Natural killer cell (primary cell): Measurements from ENCODE around the gene PTPRT. TPM values are rescaled to one million over a fixed set of nuclear protein-coding genes. Genes with fewer than 3 reads are reported as not detected.

Experiments used
- ATAC-seq, 3 donors: fragments of 150-1000 bp in 2 of 3; fragments of 200-7000 bp in 1 of 3; cut with Tn5 transposase; 1 replicate in 1 of 3; 2 replicates in 2 of 3; pipeline ENCODE4 v1.10.0; 2021; ENCODE audit warnings: mild to moderate bottlenecking in 2 of 3, moderate library complexity in 2 of 3
- DNase-seq, 2 donors: peaks; one replicate each; pipeline versions ENCODE4 v3.0.0 to v3.0.0-alpha.2; 2013 to 2021; ENCODE audit warnings: mixed read lengths in 1 of 2
- H3K27ac ChIP-seq: one replicate; pipeline ENCODE4 v1.5.1; 2013; ENCODE audit warnings: mild to moderate bottlenecking, low read length
- H3K27me3 ChIP-seq: one replicate; pipeline ENCODE4 v1.6.1; 2013; ENCODE audit warnings: low read length; ENCODE audit not compliant: control insufficient read depth, insufficient read depth
- H3K36me3 ChIP-seq: one replicate; pipeline ENCODE4 v1.6.1; 2013; ENCODE audit warnings: low read length; ENCODE audit not compliant: control insufficient read depth, insufficient read depth
- H3K4me1 ChIP-seq: one replicate; pipeline ENCODE4 v1.6.1; 2013; ENCODE audit warnings: low read length; ENCODE audit not compliant: control insufficient read depth, insufficient read depth
- H3K4me3 ChIP-seq: one replicate; pipeline ENCODE4 v1.5.1; 2013; ENCODE audit warnings: low read length
- H3K9me3 ChIP-seq: one replicate; pipeline ENCODE4 v1.6.1; 2013; ENCODE audit warnings: low read length; ENCODE audit not compliant: control insufficient read depth, insufficient read depth
- H3K27ac Mint-ChIP-seq, 2 donors: one replicate each; pipeline ENCODE4 v1.8.0; 2022; ENCODE audit warnings: mild to moderate bottlenecking in 2 of 2, mixed read lengths in 2 of 2, moderate library complexity in 1 of 2
- H3K27me3 Mint-ChIP-seq, 2 donors: one replicate each; pipeline ENCODE4 v1.8.0; 2022; ENCODE audit warnings: low read depth in 2 of 2, mixed read lengths in 2 of 2
- H3K36me3 Mint-ChIP-seq: one replicate; pipeline ENCODE4 v1.8.0; 2022; ENCODE audit warnings: mixed read lengths
- H3K4me1 Mint-ChIP-seq, 2 donors: one replicate each; pipeline ENCODE4 v1.8.0; 2022; ENCODE audit warnings: mixed read lengths in 2 of 2
- H3K4me3 Mint-ChIP-seq: one replicate; pipeline ENCODE4 v1.8.0; 2022; ENCODE audit warnings: mild to moderate bottlenecking, moderate library complexity, mixed read lengths
- H3K9me3 Mint-ChIP-seq, 2 donors: one replicate each; pipeline ENCODE4 v1.8.0; 2022; ENCODE audit warnings: mixed read lengths in 2 of 2
- WGBS: methylation state at CpG from one replicate; pipeline ENCODE4 v1.1.7; 2013; ENCODE audit warnings: missing lambda C conversion rate; ENCODE audit not compliant: insufficient coverage; 5-methylcytosine and 5-hydroxymethylcytosine counted together
- intact Hi-C: fragments of 100-400 bp; cut with micrococcal nuclease; formaldehyde crosslinking; loops from one replicate; pipeline ENCODE4 v1.14.2; 2022
- total RNA-seq, 4 donors: library from RNA; stranded (reverse); fragments of 120-200 nt in 1 of 4; gene quantifications; one replicate each; pipeline versions ENCODE4 v1.2.3 to v1.2.4, GENCODE V29; 2013 to 2022
- TF ChIP-seq, protein P1 (sequence below): fragments of 200-600 bp; IDR thresholded peaks from one replicate; pipeline ENCODE4 v1.8.0; 2022; ENCODE audit warnings: antibody characterized with exemption

The PTPRT gene
- total RNA-seq, 3 donors from 2014 or later (not counting 1 experiment from before 2014, with no cell fraction given) = not detected

DNA sequence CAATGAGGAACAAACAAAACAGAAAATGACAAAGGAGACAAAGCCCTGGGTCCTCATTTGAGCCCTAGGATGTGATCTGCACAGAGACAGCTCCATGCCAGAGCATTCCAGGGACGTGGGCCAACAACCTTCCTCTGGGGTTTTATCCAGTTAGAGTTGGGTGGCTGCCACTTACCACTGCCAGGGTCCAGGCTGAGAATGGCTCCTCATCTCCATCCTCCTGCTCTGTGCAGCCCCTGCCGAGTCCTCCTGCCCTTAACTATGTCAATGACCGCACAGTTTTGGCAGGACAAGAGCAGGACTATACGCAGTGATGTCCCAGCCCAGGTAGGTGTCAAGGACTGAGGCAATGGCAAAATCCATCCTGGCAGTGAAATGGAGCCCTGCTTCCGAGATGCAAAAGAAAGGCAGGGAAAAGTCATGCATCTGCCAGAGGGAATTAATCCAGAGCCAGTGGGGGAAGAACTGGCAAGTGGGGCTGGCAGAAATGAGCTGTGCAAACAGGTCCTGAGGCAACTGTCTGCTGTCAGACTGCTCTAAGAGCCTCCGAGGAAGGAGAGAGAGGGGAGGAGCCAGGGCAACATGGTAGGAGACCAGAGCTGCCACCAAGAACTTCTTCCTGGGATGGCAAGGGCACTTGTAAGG lies 449.4 kb downstream of the PTPRT start:
- no peaks in the 10 kb centered on the region for H3K36me3 ChIP-seq
- H3K4me1 ChIP-seq = no peaks in the 10 kb centered on the region
- H3K36me3 Mint-ChIP-seq = no peaks in the 10 kb centered on the region
- peaks cover 3% of the 10 kb centered on the region for H3K9me3 ChIP-seq
- DNase-seq = no peak
- no peaks in the 10 kb centered on the region for H3K4me1 Mint-ChIP-seq
- 77% methylated on average over 6 of the region's 6 CpGs for WGBS
- H3K27ac ChIP-seq = no peak overlapping the region
- H3K27ac Mint-ChIP-seq = no peak overlapping the region
- intact Hi-C loops = no loop called here
- H3K27me3 Mint-ChIP-seq = no peaks in the 10 kb centered on the region
- no peak overlapping the region for H3K4me3 ChIP-seq
- TF ChIP-seq, protein P1, sequence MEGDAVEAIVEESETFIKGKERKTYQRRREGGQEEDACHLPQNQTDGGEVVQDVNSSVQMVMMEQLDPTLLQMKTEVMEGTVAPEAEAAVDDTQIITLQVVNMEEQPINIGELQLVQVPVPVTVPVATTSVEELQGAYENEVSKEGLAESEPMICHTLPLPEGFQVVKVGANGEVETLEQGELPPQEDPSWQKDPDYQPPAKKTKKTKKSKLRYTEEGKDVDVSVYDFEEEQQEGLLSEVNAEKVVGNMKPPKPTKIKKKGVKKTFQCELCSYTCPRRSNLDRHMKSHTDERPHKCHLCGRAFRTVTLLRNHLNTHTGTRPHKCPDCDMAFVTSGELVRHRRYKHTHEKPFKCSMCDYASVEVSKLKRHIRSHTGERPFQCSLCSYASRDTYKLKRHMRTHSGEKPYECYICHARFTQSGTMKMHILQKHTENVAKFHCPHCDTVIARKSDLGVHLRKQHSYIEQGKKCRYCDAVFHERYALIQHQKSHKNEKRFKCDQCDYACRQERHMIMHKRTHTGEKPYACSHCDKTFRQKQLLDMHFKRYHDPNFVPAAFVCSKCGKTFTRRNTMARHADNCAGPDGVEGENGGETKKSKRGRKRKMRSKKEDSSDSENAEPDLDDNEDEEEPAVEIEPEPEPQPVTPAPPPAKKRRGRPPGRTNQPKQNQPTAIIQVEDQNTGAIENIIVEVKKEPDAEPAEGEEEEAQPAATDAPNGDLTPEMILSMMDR = no peak
- ATAC-seq = no peak
- peaks cover 6 to 11% of the 10 kb centered on the region in 2 donors for H3K9me3 Mint-ChIP-seq
- no peaks in the 10 kb centered on the region for H3K27me3 ChIP-seq
- H3K4me3 Mint-ChIP-seq = no peak overlapping the region

DNA sequence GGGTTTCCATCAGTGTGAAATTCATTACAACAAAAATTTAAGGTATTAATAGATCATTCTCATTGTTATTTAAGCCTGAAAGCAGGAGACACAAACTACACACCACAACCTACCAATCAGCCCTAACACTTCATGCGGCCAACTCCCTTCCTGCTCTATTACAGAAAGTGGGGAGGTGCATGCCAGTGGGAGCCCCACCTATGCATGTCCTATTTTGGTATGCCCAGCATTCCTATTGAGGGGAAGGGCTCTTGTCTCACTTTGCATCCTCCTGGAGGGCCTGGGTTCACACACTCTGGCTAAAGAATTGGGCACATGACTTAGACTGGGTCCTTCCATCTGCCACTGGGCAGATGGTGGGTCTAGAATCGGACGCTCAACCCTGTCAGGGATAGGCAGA lies 450.0 kb downstream of the PTPRT start:
- intact Hi-C loops = no loop called here
- Histone ChIP-seq H3K9me3 (peaks cover 3% of the 10 kb centered on the region), H3K4me3 (no peak overlapping the region), H3K27me3 (no peaks in the 10 kb centered on the region), H3K4me1 (no peaks in the 10 kb centered on the region), H3K36me3 (no peaks in the 10 kb centered on the region), H3K27ac (no peak overlapping the region)
- 97% methylated on average over 3 of the region's 3 CpGs for WGBS
- Mint-ChIP-seq H3K9me3 (peaks cover 6 to 11% of the 10 kb centered on the region in 2 donors), H3K4me1 (no peaks in the 10 kb centered on the region), H3K36me3 (no peaks in the 10 kb centered on the region), H3K4me3 (no peak overlapping the region), H3K27me3 (no peaks in the 10 kb centered on the region), H3K27ac (no peak overlapping the region)
- DNase-seq = no peak
- ATAC-seq = no peak
- TF ChIP-seq, protein P1 = no peak

GRCh38 chr20:42735539-42735938 lies 454.2 kb downstream of the PTPRT start:
- no peaks in the 10 kb centered on the region for H3K27me3 Mint-ChIP-seq
- ATAC-seq = no peak
- intact Hi-C loops = no loop called here

More at GRCh38 chr20:42735539-42735938, 454.2 kb downstream of the PTPRT start:
- Histone ChIP-seq H3K27me3 (no peaks in the 10 kb centered on the region), H3K36me3 (no peaks in the 10 kb centered on the region), H3K4me1 (no peaks in the 10 kb centered on the region), H3K4me3 (no peak overlapping the region), H3K9me3 (no peaks in the 10 kb centered on the region), H3K27ac (no peak overlapping the region)
- no peak overlapping the region for H3K27ac Mint-ChIP-seq
- H3K36me3 Mint-ChIP-seq = no peaks in the 10 kb centered on the region
- TF ChIP-seq, protein P1 = no peak
- H3K4me3 Mint-ChIP-seq = no peak overlapping the region
- no peak for DNase-seq
- no peaks in the 10 kb centered on the region for H3K4me1 Mint-ChIP-seq
- H3K9me3 Mint-ChIP-seq = peaks cover 8 to 9% of the 10 kb centered on the region in 2 donors
- 85% methylated on average over 7 of the region's 7 CpGs for WGBS
